Naive thymus-derived CD4-positive, alpha-beta T cell (primary cell): ENCODE results near the gene PLN. TPM values are rescaled to one million over a fixed set of nuclear protein-coding genes. Genes with fewer than 3 reads are reported as not detected.

Experiments
- ATAC-seq: fragments of 150-1000 bp; cut with Tn5 transposase; 2 replicates; pipeline ENCODE4 v1.10.0; 2021; ENCODE audit warnings: mild to moderate bottlenecking, moderate library complexity
- CTCF ChIA-PET: fragments of 350-600 bp; sonication (Branson Sonifier 250); formaldehyde crosslinking; loops from one replicate; lab custom pipeline; 2021; ENCODE audit warnings: antibody characterized with exemption; lab: Charles Lee
- POLR2A ChIA-PET: fragments of 350-600 bp; sonication (Branson Sonifier 250); formaldehyde crosslinking; loops from one replicate; lab custom pipeline; 2021; ENCODE audit warnings: antibody characterized with exemption, inconsistent platforms; lab: Charles Lee
- DNase-seq, 9 donors: peaks; one replicate each; pipeline versions ENCODE4 v3.0.0 to v3.0.0-alpha.2; 2020 to 2022; ENCODE audit warnings: mixed read lengths in 1 of 9
- H3K27ac ChIP-seq: one replicate; pipeline ENCODE4 v1.7.0; 2013; ENCODE audit warnings: mild to moderate bottlenecking, low read depth, low read length, moderate library complexity
- H3K27me3 ChIP-seq, 2 donors: one replicate each; pipeline ENCODE4 v1.7.0; 2013; ENCODE audit warnings: low read length in 2 of 2, mild to moderate bottlenecking in 2 of 2, moderate library complexity in 2 of 2; ENCODE audit not compliant: control insufficient read depth in 2 of 2, insufficient read depth in 2 of 2
- H3K36me3 ChIP-seq, 3 experiments: 1 replicate in 2 of 3; 2 replicates in 1 of 3; pipeline ENCODE4 v1.7.0; 2013; ENCODE audit warnings: low read length in 3 of 3, mild to moderate bottlenecking in 3 of 3, moderate library complexity in 1 of 3; ENCODE audit not compliant: insufficient read depth in 3 of 3, control insufficient read depth in 2 of 3
- H3K4me1 ChIP-seq, 2 donors: one replicate each; pipeline ENCODE4 v1.7.0; 2013; ENCODE audit warnings: low read length in 2 of 2, mild to moderate bottlenecking in 2 of 2, moderate library complexity in 1 of 2; ENCODE audit not compliant: control insufficient read depth in 2 of 2, insufficient read depth in 2 of 2
- H3K4me3 ChIP-seq: 2 replicates; pipeline ENCODE4 v1.7.0; 2013; ENCODE audit warnings: mild to moderate bottlenecking, low read length
- H3K9me3 ChIP-seq, 3 experiments: 1 replicate in 2 of 3; 2 replicates in 1 of 3; pipeline ENCODE4 v1.7.0; 2013; ENCODE audit warnings: low read length in 3 of 3; ENCODE audit not compliant: control insufficient read depth in 2 of 3
- H3K27ac Mint-ChIP-seq, 9 donors: one replicate each; pipeline ENCODE4 v1.8.0; 2020 to 2022; ENCODE audit warnings: mixed read lengths in 9 of 9, mild to moderate bottlenecking in 8 of 9, moderate library complexity in 5 of 9, inconsistent platforms in 2 of 9
- H3K27me3 Mint-ChIP-seq, 5 donors: one replicate each; pipeline ENCODE4 v1.8.0; 2021 to 2022; ENCODE audit warnings: mixed read lengths in 5 of 5, mild to moderate bottlenecking in 1 of 5
- H3K36me3 Mint-ChIP-seq, 5 donors: one replicate each; pipeline ENCODE4 v1.8.0; 2020 to 2022; ENCODE audit warnings: mixed read lengths in 5 of 5, mild to moderate bottlenecking in 3 of 5, inconsistent platforms in 1 of 5
- H3K4me1 Mint-ChIP-seq, 7 donors: one replicate each; pipeline ENCODE4 v1.8.0; 2020 to 2022; ENCODE audit warnings: mixed read lengths in 7 of 7, mild to moderate bottlenecking in 3 of 7, inconsistent platforms in 1 of 7
- H3K4me3 Mint-ChIP-seq, 10 donors: one replicate each; pipeline ENCODE4 v1.8.0; 2020 to 2022; ENCODE audit warnings: mild to moderate bottlenecking in 10 of 10, mixed read lengths in 10 of 10, moderate library complexity in 6 of 10, inconsistent platforms in 2 of 10
- H3K9me3 Mint-ChIP-seq, 11 donors: one replicate each; pipeline ENCODE4 v1.8.0; 2020 to 2022; ENCODE audit warnings: mixed read lengths in 11 of 11, mild to moderate bottlenecking in 4 of 11, inconsistent platforms in 1 of 11, moderate library complexity in 1 of 11
- intact Hi-C, 2 donors: fragments of 100-400 bp; cut with micrococcal nuclease; formaldehyde crosslinking; loops; one replicate each; pipeline ENCODE4 v1.15.1; 2023
- polyA plus RNA-seq, 2 donors: library from polyadenylated mRNA; unstranded; fragments of 300-500 nt; fragmentation: Illumina TruSeq; gene quantifications; one replicate each; pipeline ENCODE4 v1.2.3, GENCODE V29; 2021
- total RNA-seq, 6 experiments: library from RNA in 5 of 6; stranded (reverse) in 5 of 6; gene quantifications; 1 replicate in 5 of 6; 2 replicates in 1 of 6; pipeline ENCODE4 v1.2.3 and lab custom pipeline; 2021 to 2026

PLN gene
- total and polyA plus RNA-seq, 7 experiments from 2014 or later: 0.09 to 0.34 (median 0.20) TPM; not detected in 2

GRCh38 chr6:118554698-118555097 is 6.6 kb downstream of the PLN start:
- ChIA-PET POLR2A (no interaction called here), CTCF (interaction anchor here (1.2 to 1.3 kb wide), 3 partner anchors 10 to 248 kb away, joined by 3 read pairs; no protein-coding TSS in a partner anchor)
- peak overlapping the region in 3 of 9 donors; percentile 33 to 96 (median 87) for H3K27ac Mint-ChIP-seq
- peaks cover 0 to 7% (median 0%) of the 10 kb centered on the region in 11 donors for H3K9me3 Mint-ChIP-seq
- no peak overlapping the region for H3K4me3 ChIP-seq
- no peak overlapping the region for H3K27ac ChIP-seq
- H3K4me1 ChIP-seq: peaks cover 18 to 24% of the 10 kb centered on the region in 2 donors
- H3K27me3 Mint-ChIP-seq: peaks cover 0 to 2% (median 0%) of the 10 kb centered on the region in 5 donors
- H3K36me3 Mint-ChIP-seq: peaks cover 0 to 17% (median 12%) of the 10 kb centered on the region in 5 donors
- H3K27me3 ChIP-seq: no peaks in the 10 kb centered on the region
- DNase-seq: no peak
- intact Hi-C loops: loop anchor here in 1 of 2 donors (5.0 to 10.0 kb wide), 3 partner anchors 793 to 1000 kb away; partner anchors contain the start of genes MAN1A1 and NUS1
- peaks cover 0 to 3% (median 0%) of the 10 kb centered on the region in 3 experiments for H3K36me3 ChIP-seq
- H3K4me1 Mint-ChIP-seq: peaks cover 30 to 78% (median 61%) of the 10 kb centered on the region in 7 donors
- no peak for ATAC-seq
- no peaks in the 10 kb centered on the region for H3K9me3 ChIP-seq
- H3K4me3 Mint-ChIP-seq: no peak overlapping the region

GRCh38 chr6:118558464-118559217 is 10.5 kb downstream of the PLN start:
- no peaks in the 10 kb centered on the region for H3K9me3 ChIP-seq
- intact Hi-C loops: loop anchor here (1.0 to 10.0 kb wide), 6 partner anchors 150 to 1004 kb away; partner anchors contain the start of genes ASF1A (in 1 of the 2), MAN1A1 (in 1 of the 2) and NUS1 (in 1 of the 2)
- Mint-ChIP-seq H3K4me3 (peak overlapping the region; percentile 39 to 90 (median 81)), H3K27ac (peak overlapping the region; percentile 93 to 99 (median 96)), H3K27me3 (peaks cover 0 to 2% (median 0%) of the 10 kb centered on the region in 5 donors), H3K9me3 (peaks cover 0 to 7% (median 0%) of the 10 kb centered on the region in 11 donors), H3K4me1 (peaks cover 17 to 71% (median 50%) of the 10 kb centered on the region in 7 donors), H3K36me3 (peaks cover 0 to 23% (median 14%) of the 10 kb centered on the region in 5 donors)
- no peaks in the 10 kb centered on the region for H3K27me3 ChIP-seq
- ChIA-PET CTCF (interaction anchor here (0.7 to 2.7 kb wide), 5 partner anchors 22 to 1890 kb away, joined by 3 to 12 read pairs (median 5); no protein-coding TSS in a partner anchor), POLR2A (interaction anchor here (0.7 to 2.9 kb wide), 17 partner anchors 9 to 956 kb away, joined by 3 to 24 read pairs (median 3); partner anchors contain the start of genes ASF1A, CEP85L, FAM184A and GOPC)
- ATAC-seq: peak; percentile 95
- peak overlapping the region; percentile 74 for H3K27ac ChIP-seq
- DNase-seq: peak in 7 of 9 donors; percentile 58 to 81 (median 72)
- H3K4me1 ChIP-seq: peaks cover 19 to 25% of the 10 kb centered on the region in 2 donors
- peak overlapping the region; percentile 15 for H3K4me3 ChIP-seq
- H3K36me3 ChIP-seq: peaks cover 0 to 3% (median 0%) of the 10 kb centered on the region in 3 experiments

- DNase-seq (no peak), ATAC-seq (no peak)
- peaks cover 0 to 2% (median 0%) of the 10 kb centered on the region in 5 donors for H3K27me3 Mint-ChIP-seq
- peak overlapping the region; percentile 74 for H3K27ac ChIP-seq
- H3K9me3 ChIP-seq: no peaks in the 10 kb centered on the region
- H3K36me3 ChIP-seq: peaks cover 0 to 3% (median 0%) of the 10 kb centered on the region in 3 experiments
- CTCF ChIA-PET: interaction anchor here (0.8 to 2.7 kb wide), 3 partner anchors 214 to 241 kb away, joined by 3 to 12 read pairs (median 3); no protein-coding TSS in a partner anchor
- POLR2A ChIA-PET: interaction anchor here (0.7 to 2.9 kb wide), 8 partner anchors 11 to 518 kb away, joined by 3 to 24 read pairs (median 4); partner anchors contain the start of genes ASF1A and FAM184A
- no peaks in the 10 kb centered on the region for H3K27me3 ChIP-seq
- H3K4me1 Mint-ChIP-seq: peaks cover 17 to 67% (median 47%) of the 10 kb centered on the region in 7 donors
- H3K4me3 ChIP-seq: no peak overlapping the region
- peaks cover 19 to 25% of the 10 kb centered on the region in 2 donors for H3K4me1 ChIP-seq
- H3K36me3 Mint-ChIP-seq: peaks cover 0 to 21% (median 11%) of the 10 kb centered on the region in 5 donors
- intact Hi-C loops: loop anchor here (1.0 to 10.0 kb wide), 8 partner anchors 149 to 1005 kb away; partner anchors contain the start of genes MCM9 (in 2 of the 2), ASF1A (in 1 of the 2), FAM184A (in 1 of the 2) and MAN1A1 (in 1 of the 2)
- H3K4me3 Mint-ChIP-seq: peak overlapping the region in 5 of 10 donors; percentile 23 to 80 (median 69)
- peaks cover 0 to 6% (median 0%) of the 10 kb centered on the region in 11 donors for H3K9me3 Mint-ChIP-seq
- peak overlapping the region in 8 of 9 donors; percentile 93 to 99 (median 97) for H3K27ac Mint-ChIP-seq
Measured at GRCh38 chr6:118559659-118560058, 11.6 kb downstream of the PLN start.

- intact Hi-C loops: loop anchor here (10.0 kb wide), 2 partner anchors 373 to 513 kb away; partner anchors contain the start of genes MCM9 (in 2 of the 2) and FAM184A (in 1 of the 2)
- Mint-ChIP-seq H3K4me1 (peaks cover 15 to 64% (median 45%) of the 10 kb centered on the region in 7 donors), H3K9me3 (peaks cover 0 to 4% (median 0%) of the 10 kb centered on the region in 11 donors), H3K36me3 (peaks cover 0 to 20% (median 4%) of the 10 kb centered on the region in 5 donors), H3K27ac (peak overlapping the region in 8 of 9 donors; percentile 18 to 83 (median 38)), H3K4me3 (no peak overlapping the region), H3K27me3 (peaks cover 0 to 2% (median 0%) of the 10 kb centered on the region in 5 donors)
- ChIA-PET CTCF (interaction anchor here (0.6 kb wide), 1 partner anchor 408 kb away, joined by 3 read pairs; no protein-coding TSS in a partner anchor), POLR2A (interaction anchor here (1.7 kb wide), 1 partner anchor 147 kb away, joined by 7 read pairs; no protein-coding TSS in a partner anchor)
- Histone ChIP-seq H3K4me3 (no peak overlapping the region), H3K27ac (no peak overlapping the region), H3K36me3 (peaks cover 0 to 4% (median 4%) of the 10 kb centered on the region in 3 experiments), H3K9me3 (no peaks in the 10 kb centered on the region), H3K27me3 (no peaks in the 10 kb centered on the region), H3K4me1 (peaks cover 19 to 23% of the 10 kb centered on the region in 2 donors)
- DNase-seq (no peak), ATAC-seq (no peak)
Measured at GRCh38 chr6:118562248-118562647, 14.2 kb downstream of the PLN start.

DNA sequence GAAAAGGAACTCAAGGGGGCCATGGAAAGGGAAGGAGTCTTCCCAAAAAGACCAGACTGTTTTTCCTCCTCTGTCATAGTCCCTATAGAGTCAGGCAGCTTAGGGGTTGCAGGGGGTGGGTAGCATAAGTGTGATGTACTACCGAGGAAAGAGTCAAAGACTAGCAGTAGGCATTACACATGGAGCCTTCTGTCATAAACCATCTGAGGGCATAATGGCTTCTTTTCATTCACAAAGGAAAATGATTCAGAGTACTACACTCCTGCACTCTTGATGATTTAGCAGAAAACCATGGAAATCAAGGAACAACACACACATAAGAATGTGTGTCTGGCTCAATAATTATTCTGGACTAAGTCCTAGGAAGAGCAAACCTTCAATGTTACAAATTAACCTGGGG is 14.9 kb downstream of the PLN start:
- Histone ChIP-seq H3K4me1 (peaks cover 15 to 16% of the 10 kb centered on the region in 2 donors), H3K36me3 (peaks cover 0 to 4% (median 4%) of the 10 kb centered on the region in 3 experiments), H3K27ac (no peak overlapping the region), H3K4me3 (no peak overlapping the region), H3K27me3 (no peaks in the 10 kb centered on the region), H3K9me3 (no peaks in the 10 kb centered on the region)
- Mint-ChIP-seq H3K4me1 (peaks cover 12 to 64% (median 45%) of the 10 kb centered on the region in 7 donors), H3K27me3 (peaks cover 0 to 2% (median 0%) of the 10 kb centered on the region in 5 donors), H3K4me3 (no peak overlapping the region), H3K36me3 (peaks cover 0 to 20% (median 4%) of the 10 kb centered on the region in 5 donors), H3K27ac (peak overlapping the region in 8 of 9 donors; percentile 18 to 83 (median 38)), H3K9me3 (peaks cover 0 to 4% (median 0%) of the 10 kb centered on the region in 11 donors)
- DNase-seq (no peak), ATAC-seq (no peak)
- ChIA-PET POLR2A (interaction anchor here (1.2 to 1.7 kb wide), 2 partner anchors 147 to 331 kb away, joined by 3 to 7 read pairs; no protein-coding TSS in a partner anchor), CTCF (interaction anchor here (0.8 kb wide), 1 partner anchor 237 kb away, joined by 3 read pairs; no protein-coding TSS in a partner anchor)
- intact Hi-C loops: loop anchor here (10.0 kb wide), 2 partner anchors 372 to 512 kb away; partner anchors contain the start of genes MCM9 (in 2 of the 2) and FAM184A (in 1 of the 2)
